Activated CD4-positive, alpha-beta T cell treated with anti-CD3 and anti-CD28 coated beads, Interleukin-2, Interleukin-4, amounts not matched to agents 100 ng/mL and 50 ng/mL, durations not matched to agents 16 hours and 8 hours (primary cell): ENCODE measurements around the gene MERTK.

Experiments
- DNase-seq: peaks from one replicate; pipeline ENCODE4 v3.0.0-alpha.2; 2020; ENCODE audit warnings: low spot score

The MERTK gene

GRCh38 chr2:111981666-111982065 lies 83.3 kb downstream of the MERTK start:
- DNase-seq: no peak

GRCh38 chr2:111982822-111983221 lies 84.4 kb downstream of the MERTK start:
- peak; percentile 76 for DNase-seq

GRCh38 chr2:111983478-111984212 lies 85.2 kb downstream of the MERTK start:
- no peak for DNase-seq

- no peak for DNase-seq
Observed at GRCh38 chr2:111984213-111984604, 85.8 kb downstream of the MERTK start.

GRCh38 chr2:111985514-111985913 lies 87.1 kb downstream of the MERTK start:
- no peak for DNase-seq

- no peak for DNase-seq
Observed at GRCh38 chr2:111986116-111986900, 87.9 kb downstream of the MERTK start.

- DNase-seq: no peak
Observed at GRCh38 chr2:111990375-111990774, 92.0 kb downstream of the MERTK start.

- no peak for DNase-seq
Observed at GRCh38 chr2:111990856-111991255, 92.4 kb downstream of the MERTK start.

GRCh38 chr2:111994042-111994441 lies 95.6 kb downstream of the MERTK start:
- DNase-seq: no peak

- no peak for DNase-seq
Observed at GRCh38 chr2:111995148-111995547, 96.7 kb downstream of the MERTK start.

- DNase-seq: no peak
Observed at GRCh38 chr2:111999809-112000208, 101.4 kb downstream of the MERTK start.

GRCh38 chr2:112000399-112001135 lies 102.2 kb downstream of the MERTK start:
- no peak for DNase-seq

- DNase-seq: no peak
Observed at GRCh38 chr2:112001136-112001715, 102.8 kb downstream of the MERTK start.

GRCh38 chr2:112001942-112002341 lies 103.5 kb downstream of the MERTK start:
- DNase-seq: no peak

- no peak for DNase-seq
Observed at GRCh38 chr2:112003576-112004252, 105.3 kb downstream of the MERTK start.

- no peak for DNase-seq
Observed at GRCh38 chr2:112004253-112004645, 105.8 kb downstream of the MERTK start.

GRCh38 chr2:112005406-112006075 lies 107.1 kb downstream of the MERTK start:
- DNase-seq: no peak

GRCh38 chr2:112006076-112006410 lies 107.6 kb downstream of the MERTK start:
- DNase-seq: no peak

GRCh38 chr2:112007493-112007892 lies 109.1 kb downstream of the MERTK start:
- no peak for DNase-seq

GRCh38 chr2:112008910-112009485 lies 110.6 kb downstream of the MERTK start:
- DNase-seq: no peak

GRCh38 chr2:112010751-112011150 lies 112.3 kb downstream of the MERTK start:
- no peak for DNase-seq
